GM12891 (cell line): ENCODE data around the gene PTPRF.

Source experiments
- POLR2A ChIP-seq: IDR thresholded peaks from 2 replicates; pipeline ENCODE4 v1.6.1; 2011; ENCODE audit warnings: low read depth, low read length, control low read depth
- POLR2AphosphoS5 ChIP-seq: IDR thresholded peaks from 2 replicates; pipeline ENCODE4 v1.6.1; 2011; ENCODE audit warnings: low read depth, low read length, control low read depth
- POU2F2 ChIP-seq: IDR thresholded peaks from 2 replicates; pipeline ENCODE4 v1.6.1; 2011; ENCODE audit warnings: low read depth, mild to moderate bottlenecking, control low read depth, low read length, moderate library complexity
- SPI1 ChIP-seq: IDR thresholded peaks from 2 replicates; pipeline ENCODE4 v1.6.1; 2011; ENCODE audit warnings: low read depth, low read length, control low read depth
- TAF1 ChIP-seq: IDR thresholded peaks from 2 replicates; pipeline ENCODE4 v1.6.1; 2011; ENCODE audit warnings: low read depth, low read length, control low read depth

- no peak for TF ChIP-seq SPI1
- TF ChIP-seq POLR2A: no peak
- TF ChIP-seq POLR2AphosphoS5: no peak
- no peak for TF ChIP-seq TAF1
- no peak for TF ChIP-seq POU2F2
Observed at GRCh38 chr1:43554444-43554992, 23.8 kb downstream of the PTPRF start.
